Daoy (cell line): ENCODE results near the gene ADAMTS14. TPM values are rescaled to one million over a fixed set of nuclear protein-coding genes. Genes with fewer than 3 reads are reported as not detected.

Source experiments
- DNase-seq: peaks from one replicate; pipeline ENCODE4 v3.0.0-alpha.2; 2015; ENCODE audit warnings: low read depth
- total RNA-seq: library from RNA; depleted of rRNA; stranded (reverse); fragments of >200 nt; shearing (Covaris generic); gene quantifications from 2 replicates; pipeline ENCODE4 v1.2.3, GENCODE V29; 2014

ADAMTS14 gene
- total RNA-seq, 1 experiment from 2014 or later: 0.06 TPM

DNA sequence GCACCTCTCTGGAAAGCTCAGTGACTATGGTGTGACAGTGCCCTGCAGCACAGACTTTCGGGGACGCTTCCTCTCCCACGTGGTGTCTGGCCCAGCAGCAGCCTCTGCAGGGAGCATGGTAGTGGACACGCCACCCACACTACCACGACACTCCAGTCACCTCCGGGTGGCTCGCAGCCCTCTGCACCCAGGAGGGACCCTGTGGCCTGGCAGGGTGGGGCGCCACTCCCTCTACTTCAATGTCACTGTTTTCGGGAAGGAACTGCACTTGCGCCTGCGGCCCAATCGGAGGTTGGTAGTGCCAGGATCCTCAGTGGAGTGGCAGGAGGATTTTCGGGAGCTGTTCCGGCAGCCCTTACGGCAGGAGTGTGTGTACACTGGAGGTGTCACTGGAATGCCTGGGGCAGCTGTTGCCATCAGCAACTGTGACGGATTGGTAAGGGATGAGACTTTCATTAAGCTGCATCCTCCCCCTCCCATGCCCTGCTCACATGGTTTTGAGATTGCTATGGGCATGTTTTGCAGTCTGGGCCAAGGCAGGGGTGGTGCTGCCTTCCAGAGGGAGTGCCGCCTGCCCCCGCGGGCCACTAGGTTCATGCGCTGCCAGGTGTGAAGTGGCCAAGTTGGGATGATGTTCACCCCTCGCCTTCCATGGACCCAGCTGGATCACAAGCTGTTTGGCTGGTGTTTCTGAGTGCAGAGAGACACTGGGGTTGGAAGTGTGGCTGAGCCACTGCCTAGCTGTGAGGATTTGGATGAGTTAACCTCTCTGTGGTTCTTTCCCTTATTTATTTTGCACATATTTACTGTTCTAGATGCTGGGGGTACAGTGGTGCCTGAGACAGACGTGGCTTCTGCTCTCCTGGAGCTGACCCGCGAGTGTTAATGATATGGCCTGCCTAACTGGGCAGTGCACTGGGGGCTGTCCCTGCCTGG is 2.5 kb downstream of the ADAMTS14 start:
- DNase-seq: no peak

DNA sequence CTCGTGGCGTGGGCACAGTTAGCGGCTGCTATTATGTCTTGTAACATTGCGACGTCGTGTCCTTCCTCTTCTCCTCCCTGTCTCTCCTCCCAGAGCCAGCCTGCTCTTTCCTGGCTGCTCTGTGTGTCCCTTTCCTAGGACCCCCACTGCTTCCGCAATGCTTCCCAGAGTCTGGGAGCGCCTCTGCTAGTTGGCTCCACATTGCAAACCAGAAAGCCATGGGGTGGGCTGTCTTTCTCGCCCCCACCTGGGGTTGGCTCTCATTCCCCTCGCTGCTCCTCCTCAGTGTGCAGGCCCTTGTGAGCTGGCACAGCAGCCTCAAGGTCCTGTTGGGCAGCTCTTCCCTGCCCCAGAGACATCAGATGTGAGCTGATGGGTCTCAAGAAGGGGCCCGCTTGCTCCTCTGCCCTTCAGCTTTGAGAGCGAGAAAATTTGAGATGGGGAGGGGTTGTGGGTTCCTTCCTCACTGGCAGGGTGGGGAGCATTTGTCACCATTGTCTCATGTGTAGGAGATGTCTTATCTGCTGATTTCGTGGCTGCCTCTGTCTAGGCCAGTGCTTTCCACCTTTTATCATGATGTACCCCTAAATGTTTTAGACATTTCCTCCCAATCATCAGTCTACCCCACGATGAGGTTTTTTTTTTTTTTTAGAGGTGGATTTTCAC is 3.3 kb downstream of the ADAMTS14 start:
- no peak for DNase-seq

- no peak for DNase-seq
Observed at GRCh38 chr10:70676511-70676910, 4.2 kb downstream of the ADAMTS14 start.

DNA sequence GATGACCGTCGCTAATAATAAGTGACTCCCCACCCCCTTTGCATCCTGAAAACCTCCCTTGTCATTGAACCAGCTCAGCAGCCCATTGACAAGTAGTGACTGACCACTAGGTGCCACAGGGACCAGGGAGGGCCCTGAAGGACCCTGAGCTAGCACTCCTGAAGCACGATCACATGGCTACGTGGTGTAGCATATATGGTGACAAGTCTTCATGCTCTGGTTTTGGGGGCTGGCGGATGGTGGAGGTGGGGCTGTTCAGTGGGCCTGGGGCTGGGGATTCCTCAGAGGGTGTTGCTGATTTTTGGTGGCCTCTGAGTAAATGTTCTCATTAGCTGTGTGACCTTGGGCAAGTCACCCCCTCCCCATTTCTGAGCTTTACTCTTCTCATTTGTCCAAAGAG is 4.7 kb downstream of the ADAMTS14 start:
- DNase-seq: no peak

DNA sequence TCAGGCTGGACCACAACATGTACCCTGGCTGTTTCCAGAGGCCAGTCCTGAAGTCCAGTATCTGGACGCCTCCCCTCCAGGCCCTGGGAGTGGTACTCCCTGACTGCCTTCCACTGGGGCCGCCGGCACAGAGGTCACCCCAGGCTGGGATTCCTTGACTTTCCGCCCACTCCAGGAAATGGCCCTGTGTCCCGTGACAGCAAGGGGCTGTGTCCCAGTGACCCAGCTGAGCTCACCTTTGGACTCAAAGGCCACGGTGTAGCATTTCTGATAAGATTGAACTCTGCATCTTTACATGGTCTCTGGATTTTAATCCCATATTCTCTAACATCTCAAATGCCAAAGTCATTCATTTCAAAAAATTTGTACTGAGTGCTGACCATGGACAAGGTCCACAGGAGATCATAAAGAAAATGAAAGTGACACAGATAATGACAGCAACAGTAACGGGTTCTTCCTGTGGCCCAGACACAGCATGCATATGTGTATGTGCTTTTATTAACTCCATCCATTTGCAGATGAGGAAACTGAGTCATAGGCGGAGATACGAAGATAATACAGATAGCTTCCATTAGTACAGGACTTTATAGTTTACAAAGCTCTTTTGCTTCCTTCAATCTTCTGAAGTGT is 5.4 kb downstream of the ADAMTS14 start:
- no peak for DNase-seq

- no peak for DNase-seq
Observed at GRCh38 chr10:70678250-70678635, 5.9 kb downstream of the ADAMTS14 start.

DNA sequence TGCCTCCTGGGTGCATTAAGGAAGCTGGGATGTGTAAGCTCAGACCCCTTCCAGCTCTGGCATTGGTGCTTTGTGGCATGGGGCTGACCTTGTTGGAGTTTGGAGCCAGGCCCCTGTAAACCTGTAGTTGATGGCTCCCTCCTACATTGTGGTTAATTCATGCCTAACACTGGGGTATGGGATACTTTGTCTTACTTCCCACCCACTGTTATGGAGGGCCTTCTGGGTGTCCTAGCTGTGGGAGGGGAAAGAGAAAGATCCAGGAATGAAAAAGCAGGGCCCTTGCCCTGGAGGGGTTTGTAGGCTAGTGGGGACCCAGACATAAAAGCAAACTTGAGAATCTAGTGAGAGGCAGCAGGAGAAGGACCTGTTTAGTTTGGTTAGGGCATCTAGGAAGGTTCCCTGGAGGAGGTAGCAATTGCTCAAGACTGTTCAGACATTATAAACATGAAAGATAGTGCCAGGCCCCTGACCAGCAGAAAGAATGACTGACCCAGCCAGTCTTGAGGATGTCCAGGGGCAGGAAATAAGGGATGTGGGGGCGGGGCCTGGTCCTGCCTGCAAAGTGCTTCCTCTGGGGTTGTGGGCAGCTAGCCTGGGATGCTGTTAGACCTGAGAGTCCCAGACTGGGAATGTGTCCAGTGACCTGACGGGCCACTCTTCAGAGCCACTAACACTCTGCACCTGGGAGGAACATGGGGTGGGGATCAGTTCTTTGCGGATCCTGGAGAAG is 6.6 kb downstream of the ADAMTS14 start:
- no peak for DNase-seq

DNA sequence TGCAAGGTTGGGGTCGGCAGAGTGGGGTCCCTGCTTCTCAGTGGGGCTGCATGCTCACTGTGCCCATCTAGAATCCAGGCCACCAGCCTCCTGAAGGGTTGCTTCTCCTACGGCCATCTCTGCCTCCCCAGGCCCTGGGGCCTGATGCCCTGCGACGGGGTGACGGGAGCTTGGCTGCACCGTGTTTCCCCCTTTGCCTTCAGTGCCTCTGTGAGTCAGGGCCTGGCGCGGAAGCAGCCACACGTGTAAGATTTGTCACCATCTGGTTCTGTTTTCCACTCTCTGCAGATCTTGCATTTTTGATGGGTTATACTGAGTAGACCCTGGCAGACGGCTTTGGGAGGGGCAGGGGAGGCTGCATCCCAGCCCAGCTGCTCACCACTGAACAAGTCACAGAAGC is 7.2 kb downstream of the ADAMTS14 start:
- no peak for DNase-seq

DNA sequence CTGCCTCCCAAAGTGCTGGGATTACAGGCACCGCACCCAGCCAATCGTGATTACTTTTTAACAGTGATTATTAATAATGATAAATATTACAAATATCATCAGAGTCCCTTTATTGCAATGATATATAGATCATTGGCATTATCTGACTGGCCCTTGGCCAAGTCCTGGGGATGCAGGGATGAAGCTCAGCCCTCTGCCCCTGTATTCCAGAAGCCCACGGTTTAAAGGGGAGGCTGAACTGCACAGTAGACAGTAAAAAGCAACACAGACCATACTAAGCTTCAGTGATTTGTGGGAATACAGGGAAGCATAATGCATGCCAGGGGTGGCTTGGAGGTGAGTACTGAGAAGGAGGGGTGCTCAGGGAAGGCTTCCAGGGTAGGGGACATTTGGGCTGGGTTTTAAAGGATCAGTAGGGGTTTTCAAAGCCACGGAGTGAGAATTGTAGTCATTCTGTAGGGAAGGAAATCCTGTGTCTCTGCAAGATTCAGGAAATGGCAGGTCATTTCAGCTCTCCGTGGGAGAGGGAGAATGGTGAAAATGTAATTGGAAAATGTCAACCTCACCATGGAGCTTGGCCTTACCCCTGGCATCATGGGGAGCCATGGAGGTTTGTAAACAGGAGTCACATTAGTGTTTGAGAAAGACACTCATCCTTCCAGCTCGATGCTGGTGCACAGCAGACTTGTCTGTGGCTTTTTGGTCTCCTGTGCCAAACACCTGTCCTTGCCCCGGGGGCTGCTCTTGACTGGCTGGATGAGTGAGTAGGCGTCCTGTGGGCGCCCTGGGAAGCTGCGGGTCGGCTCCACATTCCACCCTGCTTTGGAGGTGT is 8.8 kb downstream of the ADAMTS14 start:
- no peak for DNase-seq

DNA sequence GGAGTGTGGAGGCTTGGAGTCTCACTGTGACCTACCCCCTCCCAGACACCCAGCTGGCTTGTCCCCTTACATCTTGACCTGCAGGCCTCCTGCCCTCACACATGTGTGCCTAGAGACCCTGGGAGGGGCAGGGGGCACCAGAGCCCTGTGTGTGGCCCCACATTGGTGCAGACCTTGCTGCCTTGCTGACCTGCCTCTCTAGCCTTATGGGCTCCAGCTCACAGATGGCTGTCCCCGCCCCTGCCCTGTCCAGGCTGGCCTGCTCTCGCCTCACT is 9.4 kb downstream of the ADAMTS14 start:
- DNase-seq: no peak

- DNase-seq: no peak
Observed at GRCh38 chr10:70682920-70683600, 10.8 kb downstream of the ADAMTS14 start.

DNA sequence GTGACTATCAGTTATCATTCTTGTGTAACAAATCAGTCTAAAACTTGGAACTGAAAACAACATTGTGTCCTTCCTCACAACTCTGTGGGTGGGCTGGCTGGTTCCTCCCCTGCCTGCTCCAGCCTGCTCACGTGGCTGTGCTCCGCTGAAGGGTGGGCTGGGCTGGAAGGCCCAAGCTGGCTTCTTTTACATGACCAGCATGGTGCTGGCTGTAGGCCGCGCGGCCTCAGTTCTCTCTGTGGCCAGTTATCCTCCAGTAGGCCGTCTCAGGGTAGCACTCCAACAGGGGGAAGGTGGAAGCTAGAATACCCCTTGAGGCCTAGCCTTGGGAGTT is 11.3 kb downstream of the ADAMTS14 start:
- DNase-seq: no peak

DNA sequence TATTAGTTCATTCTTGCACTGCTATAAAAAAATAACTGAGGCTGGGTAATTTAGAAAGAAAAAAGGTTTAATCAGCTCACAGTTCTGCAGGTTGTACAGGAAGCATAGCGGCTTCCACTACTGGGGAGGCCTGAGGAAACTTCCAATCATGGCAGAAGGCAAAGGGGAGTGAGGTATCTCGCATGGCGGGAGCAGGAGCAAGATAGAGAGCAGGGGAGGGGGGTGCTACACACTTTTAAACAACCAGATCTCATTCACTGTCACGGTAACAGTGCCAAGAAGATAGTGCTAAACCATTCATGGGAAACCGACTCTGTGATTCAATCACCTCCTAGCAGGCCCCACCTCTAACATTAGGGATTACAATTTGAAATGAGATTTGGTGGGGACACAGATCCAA is 11.6 kb downstream of the ADAMTS14 start:
- DNase-seq: no peak

- DNase-seq: no peak
Observed at GRCh38 chr10:70684374-70684773, 12.1 kb downstream of the ADAMTS14 start.

DNA sequence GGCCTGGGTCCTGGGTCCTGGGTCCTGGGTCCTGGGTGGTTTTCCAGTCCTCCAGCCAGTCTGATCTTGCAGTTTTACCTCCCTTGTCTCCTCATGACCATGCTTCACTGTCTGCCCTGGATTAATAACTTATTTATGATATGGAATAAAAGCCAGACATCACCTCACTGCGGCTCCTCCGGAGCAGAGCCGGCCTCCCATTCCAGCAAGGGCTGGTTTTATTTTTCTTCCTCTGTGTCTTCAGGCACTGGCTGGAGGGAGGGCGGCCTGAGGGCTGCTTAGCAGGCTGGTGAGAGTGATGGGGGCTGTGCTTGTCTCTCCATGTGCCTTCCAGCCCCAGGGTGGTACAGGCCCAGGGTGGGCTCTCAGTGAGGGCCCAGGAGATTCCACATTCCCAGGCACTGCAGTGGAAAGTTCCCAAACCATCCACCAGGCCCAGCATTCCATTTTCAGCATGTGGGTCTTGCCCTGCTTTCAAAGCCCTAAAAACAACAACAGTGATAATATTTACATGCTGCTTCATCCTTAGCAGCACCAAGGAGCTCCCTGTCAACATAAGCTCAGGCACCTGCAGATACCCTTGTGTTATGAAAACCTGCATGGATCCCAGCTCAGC is 12.6 kb downstream of the ADAMTS14 start:
- no peak for DNase-seq

- no peak for DNase-seq
Observed at GRCh38 chr10:70685455-70685911, 13.2 kb downstream of the ADAMTS14 start.

- DNase-seq: no peak
Observed at GRCh38 chr10:70688828-70689227, 16.5 kb downstream of the ADAMTS14 start.

- DNase-seq: no peak
Observed at GRCh38 chr10:70689661-70690060, 17.4 kb downstream of the ADAMTS14 start.

DNA sequence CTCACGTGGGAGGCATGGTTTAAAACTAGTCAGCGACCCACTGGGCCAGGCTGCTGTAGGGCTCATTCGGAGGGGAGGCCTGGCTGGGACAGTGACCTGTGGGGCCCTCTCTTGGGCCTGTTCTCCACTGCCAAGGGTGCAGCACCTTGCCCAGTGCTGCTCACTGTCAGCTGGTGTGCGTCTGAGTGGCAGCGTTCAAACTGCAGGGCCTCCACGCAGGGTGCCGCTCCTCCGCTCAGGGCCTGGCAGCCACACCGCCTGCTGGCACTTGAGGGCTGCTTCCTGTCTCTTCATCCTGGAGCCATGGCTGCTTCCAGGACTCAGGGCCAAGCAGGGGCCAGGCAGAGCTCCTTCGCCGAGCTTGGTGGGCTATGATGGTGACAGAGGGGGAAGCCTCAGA is 18.3 kb downstream of the ADAMTS14 start:
- no peak for DNase-seq

DNA sequence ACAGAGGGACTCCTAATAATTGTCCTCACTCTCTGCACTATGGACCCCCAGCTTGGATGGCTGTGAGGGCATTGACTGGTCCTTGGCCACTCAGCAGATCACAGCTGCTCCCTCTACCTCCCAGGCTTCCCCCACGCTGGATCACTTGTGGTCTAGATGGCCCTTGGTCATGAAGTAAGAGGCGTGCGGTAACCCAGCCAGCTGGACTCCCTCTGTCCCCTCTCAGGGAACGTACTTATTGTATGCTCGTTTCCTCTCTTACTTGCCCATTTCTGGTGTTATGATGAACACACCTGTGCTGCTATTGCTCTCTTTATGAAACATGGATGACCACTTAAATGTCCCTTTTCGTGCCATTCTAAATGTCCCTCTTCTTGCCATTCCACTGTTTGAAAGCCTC is 19.3 kb downstream of the ADAMTS14 start:
- DNase-seq: no peak
